ENCODE results near the gene C16orf82. TPM values are rescaled to one million over a fixed set of nuclear protein-coding genes. Genes with fewer than 3 reads are reported as not detected.

Gene C16orf82
- total RNA-seq, 1 donor, result not detected

- H3K4me3 ChIP-seq (ENCODE audit: low read depth, low read length), result peak overlapping the region; percentile 62
- TF ChIP-seq CTCF (IDR thresholded peaks at IDR 0.05; ENCODE audit: insufficient read depth, low read length), result peak; percentile 76
- DNase-seq (ENCODE audit: low read depth), result peak; percentile 59
Measured at GRCh38 chr16:27109666-27110523, 43.2 kb downstream of the C16orf82 start.

- H3K4me3 ChIP-seq (ENCODE audit: low read depth, low read length), result no peak overlapping the region
- DNase-seq (ENCODE audit: low read depth), result no peak
- TF ChIP-seq CTCF (IDR thresholded peaks at IDR 0.05; ENCODE audit: insufficient read depth, low read length), result no peak
Measured at GRCh38 chr16:27110524-27110896, 43.8 kb downstream of the C16orf82 start.

- DNase-seq (ENCODE audit: low read depth), result no peak
- TF ChIP-seq CTCF (IDR thresholded peaks at IDR 0.05; ENCODE audit: insufficient read depth, low read length), result no peak
- no peak overlapping the region for H3K4me3 ChIP-seq (ENCODE audit: low read depth, low read length)
Measured at GRCh38 chr16:27111486-27111885, 44.8 kb downstream of the C16orf82 start.

GRCh38 chr16:27112093-27112811, 45.5 kb downstream of the C16orf82 start:
- TF ChIP-seq CTCF (IDR thresholded peaks at IDR 0.05; ENCODE audit: insufficient read depth, low read length), result no peak
- no peak overlapping the region for H3K4me3 ChIP-seq (ENCODE audit: low read depth, low read length)
- no peak for DNase-seq (ENCODE audit: low read depth)

- no peak overlapping the region for H3K4me3 ChIP-seq (ENCODE audit: low read depth, low read length)
- DNase-seq (ENCODE audit: low read depth), result no peak
- no peak for TF ChIP-seq CTCF (IDR thresholded peaks at IDR 0.05; ENCODE audit: insufficient read depth, low read length)
Measured at GRCh38 chr16:27113341-27113841, 46.7 kb downstream of the C16orf82 start.

- H3K4me3 ChIP-seq (ENCODE audit: low read depth, low read length), result no peak overlapping the region
- TF ChIP-seq CTCF (IDR thresholded peaks at IDR 0.05; ENCODE audit: insufficient read depth, low read length), result no peak
- no peak for DNase-seq (ENCODE audit: low read depth)
Measured at GRCh38 chr16:27114006-27114405, 47.3 kb downstream of the C16orf82 start.

All from fibroblast of the aortic adventitia (primary cell).